ENCODE data around the gene DAPK1.

DNA sequence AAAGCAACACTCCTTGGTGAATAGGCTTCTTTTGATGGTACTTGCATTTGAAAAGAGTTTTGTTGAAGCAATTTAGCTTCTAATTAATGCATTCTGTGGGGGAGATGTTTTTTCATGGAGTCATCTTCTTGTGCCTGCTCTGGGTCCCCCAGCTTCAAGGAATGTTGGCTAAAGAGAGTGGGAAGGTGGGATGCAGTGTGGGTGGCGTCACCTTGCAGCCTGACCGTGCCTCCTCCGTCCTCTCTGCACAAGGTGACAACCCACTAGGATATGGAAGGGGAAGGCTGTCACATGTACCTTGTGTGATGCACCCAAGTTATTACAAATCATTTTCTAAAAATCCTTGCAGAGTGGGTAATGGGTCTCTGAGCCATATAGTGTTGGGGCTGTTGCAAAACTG is 70.7 kb downstream of the DAPK1 start:
- TF ChIP-seq EZH2 (IDR thresholded peaks at IDR 0.05): no peak
- TF ChIP-seq, protein P1, sequence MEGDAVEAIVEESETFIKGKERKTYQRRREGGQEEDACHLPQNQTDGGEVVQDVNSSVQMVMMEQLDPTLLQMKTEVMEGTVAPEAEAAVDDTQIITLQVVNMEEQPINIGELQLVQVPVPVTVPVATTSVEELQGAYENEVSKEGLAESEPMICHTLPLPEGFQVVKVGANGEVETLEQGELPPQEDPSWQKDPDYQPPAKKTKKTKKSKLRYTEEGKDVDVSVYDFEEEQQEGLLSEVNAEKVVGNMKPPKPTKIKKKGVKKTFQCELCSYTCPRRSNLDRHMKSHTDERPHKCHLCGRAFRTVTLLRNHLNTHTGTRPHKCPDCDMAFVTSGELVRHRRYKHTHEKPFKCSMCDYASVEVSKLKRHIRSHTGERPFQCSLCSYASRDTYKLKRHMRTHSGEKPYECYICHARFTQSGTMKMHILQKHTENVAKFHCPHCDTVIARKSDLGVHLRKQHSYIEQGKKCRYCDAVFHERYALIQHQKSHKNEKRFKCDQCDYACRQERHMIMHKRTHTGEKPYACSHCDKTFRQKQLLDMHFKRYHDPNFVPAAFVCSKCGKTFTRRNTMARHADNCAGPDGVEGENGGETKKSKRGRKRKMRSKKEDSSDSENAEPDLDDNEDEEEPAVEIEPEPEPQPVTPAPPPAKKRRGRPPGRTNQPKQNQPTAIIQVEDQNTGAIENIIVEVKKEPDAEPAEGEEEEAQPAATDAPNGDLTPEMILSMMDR (IDR thresholded peaks at IDR 0.05): no peak

Data from neural progenitor cell (in vitro differentiated cells).